Gastroesophageal sphincter (tissue), 4 donors: ENCODE data around the gene YTHDF2. TPM values are rescaled to one million over a fixed set of nuclear protein-coding genes. Genes with fewer than 3 reads are reported as not detected.

ENCODE experiments used
- ATAC-seq: fragments of 150-250 bp; one replicate; pipeline ENCODE4 v1.9.1; 2016; ENCODE audit warnings: mild to moderate bottlenecking, moderate library complexity
- H3K27ac ChIP-seq, 4 donors: fragments of 200-600 bp; sonication (generic) in 3 of 4; 1 replicate in 3 of 4; 2 replicates in 1 of 4; pipeline ENCODE4 v1.5.1; 2016 to 2019
- H3K27me3 ChIP-seq: fragments of 200-600 bp; sonication (generic); one replicate; pipeline ENCODE4 v1.5.1; 2019
- H3K36me3 ChIP-seq, 2 donors: fragments of 200-600 bp; sonication (generic); one replicate each; pipeline ENCODE4 v1.5.1; 2019; ENCODE audit warnings: control low read depth in 1 of 2
- H3K4me1 ChIP-seq, 3 donors: fragments of 200-600 bp; sonication (generic); 1 replicate in 2 of 3; 2 replicates in 1 of 3; pipeline ENCODE4 v1.5.1; 2016 to 2019; ENCODE audit warnings: control low read depth in 2 of 3
- H3K4me3 ChIP-seq, 2 donors: fragments of 200-600 bp; sonication (generic); one replicate each; pipeline ENCODE4 v1.5.1; 2019; ENCODE audit warnings: mild to moderate bottlenecking in 1 of 2, moderate library complexity in 1 of 2
- H3K9me3 ChIP-seq, 3 donors: fragments of 200-600 bp; sonication (generic); one replicate each; pipeline ENCODE4 v1.5.1; 2017 to 2019; ENCODE audit warnings: control low read depth in 2 of 3
- CTCF ChIP-seq, 4 experiments: fragments of 200-600 bp in 2 of 4; fragments of 450-650 bp in 2 of 4; sonication (generic) in 1 of 4; IDR thresholded peaks; one replicate each; pipeline ENCODE4 v1.5.1; 2017 to 2019; ENCODE audit warnings: antibody characterized with exemption in 4 of 4, mild to moderate bottlenecking in 2 of 4, moderate library complexity in 2 of 4
- EP300 ChIP-seq: sonication (generic); formaldehyde crosslinking; IDR thresholded peaks from one replicate; pipeline ENCODE4 v1.6.1; 2017; ENCODE audit warnings: antibody characterized with exemption, mild to moderate bottlenecking
- POLR2A ChIP-seq, 2 donors: fragments of 450-650 bp; IDR thresholded peaks; one replicate each; pipeline ENCODE4 v1.6.1; 2017; ENCODE audit warnings: antibody characterized with exemption in 2 of 2, mild to moderate bottlenecking in 2 of 2, moderate library complexity in 1 of 2
- POLR2AphosphoS5 ChIP-seq: sonication (generic); formaldehyde crosslinking; IDR thresholded peaks from one replicate; pipeline ENCODE4 v1.6.1; 2017; ENCODE audit warnings: antibody characterized with exemption
- WGBS, 2 donors: methylation state at CpG; one replicate each; pipeline ENCODE4 v1.1.5; 2018; ENCODE audit warnings: low coverage in 1 of 2; 5-methylcytosine and 5-hydroxymethylcytosine counted together
- total RNA-seq, 4 donors: library from RNA; depleted of rRNA; stranded (reverse); fragments of >200 nt; gene quantifications; one replicate each; pipeline ENCODE4 v1.1.0, GENCODE V29; 2016

The YTHDF2 gene
- total RNA-seq, 4 donors from 2014 or later, result 40.7 to 48.6 (median 44.4) TPM

DNA sequence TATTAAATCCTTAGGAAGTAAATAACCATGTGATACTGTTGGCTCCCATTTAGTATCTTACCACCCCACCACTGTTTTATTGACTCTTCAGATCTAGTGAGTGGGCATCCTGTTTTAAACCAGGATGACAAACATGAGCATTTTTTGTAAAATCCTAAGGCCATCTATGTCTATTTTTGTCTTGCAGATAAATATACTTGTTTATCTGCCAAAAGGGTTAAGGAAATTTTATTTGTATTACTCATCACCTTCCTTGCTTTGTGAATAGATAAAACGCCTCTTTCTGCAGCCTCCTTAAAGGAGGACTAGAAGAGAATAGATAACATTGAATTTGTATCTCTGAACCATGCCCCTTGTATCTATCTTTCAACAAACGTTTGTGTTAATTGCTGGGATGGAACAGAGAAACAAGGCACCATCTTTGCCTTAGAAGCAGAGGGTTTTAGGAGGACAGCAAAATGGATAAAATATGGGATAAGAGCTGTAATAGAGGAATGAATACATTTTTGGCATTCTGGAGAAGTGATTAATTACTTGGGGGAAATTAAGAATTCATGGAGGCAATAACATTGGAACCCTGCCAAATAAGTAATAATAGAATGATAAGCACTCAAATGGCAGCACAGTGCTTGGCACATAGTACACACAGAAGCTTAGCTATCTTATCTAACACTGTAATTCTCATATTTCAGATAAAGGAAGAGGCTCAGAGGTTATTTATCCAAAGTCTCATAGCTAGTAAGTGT lies 14.7 kb downstream of the YTHDF2 start:
- ATAC-seq, result no peak

GRCh38 chr1:28755701-28756100 lies 19.0 kb downstream of the YTHDF2 start:
- no peaks in the 10 kb centered on the region for H3K9me3 ChIP-seq
- H3K4me1 ChIP-seq, result peaks cover 15 to 90% (median 31%) of the 10 kb centered on the region in 3 donors
- no peak overlapping the region for H3K4me3 ChIP-seq
- no peak for ATAC-seq
- no peak for TF ChIP-seq EP300
- no peak for TF ChIP-seq POLR2A (IDR thresholded peaks at IDR 0.05)
- no peak for TF ChIP-seq CTCF (IDR thresholded peaks at IDR 0.05)
- TF ChIP-seq POLR2AphosphoS5, result no peak
- H3K27ac ChIP-seq, result no peak overlapping the region
- 50 to 90% methylated on average over 1 of the region's 1 CpG for WGBS, 2 donors
- H3K36me3 ChIP-seq, result peaks cover 0 to 14% of the 10 kb centered on the region in 2 donors
- no peaks in the 10 kb centered on the region for H3K27me3 ChIP-seq

More for the DNA sequence above, 14.7 kb downstream of the YTHDF2 start:
- 7 to 13% methylated on average over 1 to 2 of the region's 2 CpGs for WGBS, 2 donors
- Histone ChIP-seq H3K27ac (no peak overlapping the region), H3K4me1 (peaks cover 10 to 100% (median 39%) of the 10 kb centered on the region in 3 donors), H3K27me3 (no peaks in the 10 kb centered on the region), H3K36me3 (peaks cover 0 to 11% of the 10 kb centered on the region in 2 donors), H3K4me3 (no peak overlapping the region), H3K9me3 (no peaks in the 10 kb centered on the region)
- TF ChIP-seq EP300 (no peak), POLR2A (IDR thresholded peaks at IDR 0.05) (no peak), CTCF (IDR thresholded peaks at IDR 0.05) (no peak), POLR2AphosphoS5 (no peak)

- WGBS, 2 donors, result 8 to 32% methylated on average over 2 to 5 of the region's 5 CpGs
- TF ChIP-seq POLR2A (IDR thresholded peaks at IDR 0.05), result no peak
- peak in 2 of 4 experiments; percentile 24 to 32 for TF ChIP-seq CTCF (IDR thresholded peaks at IDR 0.05)
- no peak for TF ChIP-seq POLR2AphosphoS5
- peaks cover 12 to 80% (median 22%) of the 10 kb centered on the region in 3 donors for H3K4me1 ChIP-seq
Measured at GRCh38 chr1:28756846-28757245, 20.1 kb downstream of the YTHDF2 start.

DNA sequence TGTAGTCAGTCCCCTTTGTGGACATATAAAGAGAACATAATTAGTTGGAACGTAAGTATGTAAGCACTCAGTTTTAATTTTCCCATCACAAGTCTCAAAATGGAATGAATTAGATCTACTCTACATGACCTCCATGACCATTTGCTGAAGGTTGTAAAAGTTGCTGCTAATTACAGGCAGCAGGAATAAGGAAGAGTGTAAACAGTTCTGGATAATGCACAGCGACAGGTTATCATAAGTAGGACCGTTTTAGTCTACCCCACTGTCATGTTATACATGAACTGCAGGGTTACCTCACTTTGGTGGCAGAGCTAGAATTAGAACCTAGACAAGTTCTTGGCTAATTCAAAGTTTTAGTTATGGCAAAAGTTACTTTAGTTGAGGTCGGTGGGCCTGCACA lies 21.7 kb downstream of the YTHDF2 start:
- Histone ChIP-seq H3K4me3 (no peak overlapping the region), H3K27me3 (no peaks in the 10 kb centered on the region), H3K4me1 (peaks cover 12 to 80% (median 18%) of the 10 kb centered on the region in 3 donors), H3K36me3 (peaks cover 0 to 25% of the 10 kb centered on the region in 2 donors), H3K27ac (no peak overlapping the region), H3K9me3 (no peaks in the 10 kb centered on the region)
- TF ChIP-seq POLR2AphosphoS5, result no peak
- TF ChIP-seq EP300, result no peak
- no peak for TF ChIP-seq POLR2A (IDR thresholded peaks at IDR 0.05)
- no peak for TF ChIP-seq CTCF (IDR thresholded peaks at IDR 0.05)
- no peak for ATAC-seq
- 70 to 75% methylated on average over 2 of the region's 4 CpGs for whole genome bisulfite sequencing, 2 donors

More at GRCh38 chr1:28756846-28757245, 20.1 kb downstream of the YTHDF2 start:
- ATAC-seq, result no peak
- H3K27ac ChIP-seq, result no peak overlapping the region
- no peaks in the 10 kb centered on the region for H3K9me3 ChIP-seq
- no peaks in the 10 kb centered on the region for H3K27me3 ChIP-seq
- H3K36me3 ChIP-seq, result peaks cover 0 to 25% of the 10 kb centered on the region in 2 donors
- H3K4me3 ChIP-seq, result no peak overlapping the region

- no peak overlapping the region for H3K4me3 ChIP-seq
- H3K36me3 ChIP-seq, result peaks cover 0 to 25% of the 10 kb centered on the region in 2 donors
- ATAC-seq, result no peak
- no peaks in the 10 kb centered on the region for H3K27me3 ChIP-seq
- H3K27ac ChIP-seq, result no peak overlapping the region
- peaks cover 12 to 77% (median 18%) of the 10 kb centered on the region in 3 donors for H3K4me1 ChIP-seq
- no peaks in the 10 kb centered on the region for H3K9me3 ChIP-seq
- 90 to 100% methylated on average over 2 to 3 of the region's 3 CpGs for WGBS, 2 donors
- TF ChIP-seq POLR2AphosphoS5 (no peak), CTCF (IDR thresholded peaks at IDR 0.05) (no peak), POLR2A (IDR thresholded peaks at IDR 0.05) (no peak), EP300 (no peak)
Measured at GRCh38 chr1:28759257-28759656, 22.5 kb downstream of the YTHDF2 start.
